ENCODE measurements around the gene IRX1.

The IRX1 gene

DNA sequence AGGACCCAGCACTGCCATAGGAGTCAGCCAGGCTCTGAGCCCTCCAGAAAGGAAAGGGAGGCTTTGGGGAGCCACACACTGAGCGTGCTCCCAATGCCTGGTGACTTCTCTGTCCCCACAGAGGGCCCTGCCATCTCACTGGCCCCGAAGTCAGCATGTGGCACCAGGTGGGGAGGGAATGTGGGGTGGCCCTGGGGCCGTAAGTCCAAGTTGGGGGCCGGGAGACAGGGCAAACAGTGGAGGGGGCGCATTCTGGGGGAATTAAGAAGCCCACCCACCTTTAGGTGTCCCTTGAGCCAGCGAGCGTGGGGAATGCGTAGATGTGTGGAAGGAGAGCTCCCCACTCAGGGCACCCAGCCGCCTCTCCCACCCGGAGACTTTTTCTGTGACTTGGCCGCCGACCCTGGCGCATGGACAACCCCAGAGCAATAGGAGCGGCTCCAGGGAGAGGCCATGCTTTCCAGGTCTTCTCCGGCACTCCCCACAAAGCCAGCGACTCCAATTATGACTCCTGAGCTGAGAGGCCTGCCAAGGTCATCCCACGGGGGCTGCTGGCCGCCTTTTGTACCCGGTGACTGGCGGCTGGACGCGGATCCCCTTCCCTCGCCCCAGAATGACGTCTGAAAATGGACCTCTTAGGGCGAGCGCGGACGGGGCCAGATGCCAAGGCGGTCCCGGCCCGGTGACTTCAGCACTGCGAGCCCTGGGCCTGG lies 9.8 kb downstream of the IRX1 start:
- POLR2A ChIA-PET (ENCODE audit: low non-redundant PET), result no interaction called here
- DNase-seq (ENCODE audit: low spot score), result no peak
- TF ChIP-seq, protein P1, sequence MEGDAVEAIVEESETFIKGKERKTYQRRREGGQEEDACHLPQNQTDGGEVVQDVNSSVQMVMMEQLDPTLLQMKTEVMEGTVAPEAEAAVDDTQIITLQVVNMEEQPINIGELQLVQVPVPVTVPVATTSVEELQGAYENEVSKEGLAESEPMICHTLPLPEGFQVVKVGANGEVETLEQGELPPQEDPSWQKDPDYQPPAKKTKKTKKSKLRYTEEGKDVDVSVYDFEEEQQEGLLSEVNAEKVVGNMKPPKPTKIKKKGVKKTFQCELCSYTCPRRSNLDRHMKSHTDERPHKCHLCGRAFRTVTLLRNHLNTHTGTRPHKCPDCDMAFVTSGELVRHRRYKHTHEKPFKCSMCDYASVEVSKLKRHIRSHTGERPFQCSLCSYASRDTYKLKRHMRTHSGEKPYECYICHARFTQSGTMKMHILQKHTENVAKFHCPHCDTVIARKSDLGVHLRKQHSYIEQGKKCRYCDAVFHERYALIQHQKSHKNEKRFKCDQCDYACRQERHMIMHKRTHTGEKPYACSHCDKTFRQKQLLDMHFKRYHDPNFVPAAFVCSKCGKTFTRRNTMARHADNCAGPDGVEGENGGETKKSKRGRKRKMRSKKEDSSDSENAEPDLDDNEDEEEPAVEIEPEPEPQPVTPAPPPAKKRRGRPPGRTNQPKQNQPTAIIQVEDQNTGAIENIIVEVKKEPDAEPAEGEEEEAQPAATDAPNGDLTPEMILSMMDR (conservative IDR thresholded peaks at IDR 0.05; ENCODE audit: low read depth), result no peak
- CTCF ChIA-PET, result no interaction called here
- H3K27ac ChIP-seq, result no peak overlapping the region

DNA sequence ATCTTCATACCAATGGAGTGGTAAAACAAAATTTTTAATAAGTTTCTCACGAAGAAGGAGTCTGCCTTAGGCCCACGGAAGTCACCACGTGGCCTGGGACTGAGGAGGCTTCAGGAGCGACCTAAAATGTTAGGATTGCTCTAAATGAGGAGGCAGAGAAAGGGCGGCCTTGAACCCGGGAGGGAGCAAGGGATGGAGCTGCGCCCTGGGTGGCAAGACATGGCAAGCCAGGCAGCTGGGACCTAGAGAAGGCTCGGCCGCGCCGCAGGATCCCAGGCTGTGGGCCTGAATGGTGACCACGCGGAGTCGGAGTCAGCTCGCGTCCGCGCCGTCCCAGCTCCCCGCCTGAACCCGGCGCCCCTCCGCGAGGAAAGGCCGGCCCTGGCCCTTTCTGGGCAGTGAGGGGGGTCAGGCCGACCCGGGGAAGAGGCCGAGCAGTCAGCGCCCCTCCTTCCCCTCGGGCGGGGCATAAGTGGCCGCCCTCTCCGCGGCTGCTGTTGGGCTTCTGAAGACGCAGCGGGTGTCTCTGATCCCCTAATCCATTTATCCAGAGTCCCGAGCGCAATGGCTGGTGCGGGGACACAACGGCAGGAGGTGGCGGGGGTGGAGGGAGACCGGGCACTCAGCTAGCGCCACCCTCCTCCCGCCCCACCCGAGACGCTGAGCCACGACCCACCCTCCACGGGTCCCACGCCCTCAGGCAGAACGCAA lies 10.6 kb downstream of the IRX1 start:
- TF ChIP-seq, protein P1 (conservative IDR thresholded peaks at IDR 0.05; ENCODE audit: low read depth), result no peak
- H3K27ac ChIP-seq, result no peak overlapping the region
- CTCF ChIA-PET, result no interaction called here
- no peak for DNase-seq (ENCODE audit: low spot score)
- POLR2A ChIA-PET (ENCODE audit: low non-redundant PET), result no interaction called here

DNA sequence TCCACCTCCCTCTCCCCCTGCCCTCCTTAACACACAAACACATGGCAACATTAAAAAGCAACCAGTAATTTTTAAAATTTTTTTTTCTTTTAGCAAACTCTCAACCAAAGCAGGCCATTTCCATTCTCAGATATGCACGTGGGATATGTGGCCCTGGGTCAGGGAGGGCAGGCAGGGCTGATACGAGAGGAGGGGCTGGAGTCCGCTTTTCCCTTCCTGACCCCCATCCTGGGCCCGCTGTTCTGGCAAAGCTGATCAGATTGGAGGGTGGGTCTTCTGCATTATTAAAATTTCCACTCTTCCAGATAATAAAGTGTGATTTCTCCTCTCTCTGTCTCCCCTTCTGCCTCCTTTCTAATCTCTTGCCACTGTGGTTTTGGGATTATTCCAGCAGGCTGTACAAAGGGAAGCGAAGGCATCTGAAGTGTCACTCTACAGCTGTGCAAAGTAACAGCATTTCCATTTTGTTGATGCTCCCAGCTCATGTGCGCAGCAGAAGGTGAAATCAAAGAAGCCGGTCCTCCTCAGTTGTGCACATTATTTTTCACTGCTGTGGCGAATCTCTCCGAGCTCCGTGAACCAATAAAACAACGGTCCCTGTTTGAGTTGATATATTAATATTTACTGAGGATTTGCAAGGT lies 12.0 kb downstream of the IRX1 start:
- CTCF ChIA-PET, result interaction anchor here (0.6 kb wide), 1 partner anchor 313 kb away, joined by 4 read pairs; no protein-coding TSS in a partner anchor
- TF ChIP-seq, protein P1 (conservative IDR thresholded peaks at IDR 0.05; ENCODE audit: low read depth), result no peak
- no peak overlapping the region for H3K27ac ChIP-seq
- POLR2A ChIA-PET (ENCODE audit: low non-redundant PET), result no interaction called here
- DNase-seq (ENCODE audit: low spot score), result no peak

DNA sequence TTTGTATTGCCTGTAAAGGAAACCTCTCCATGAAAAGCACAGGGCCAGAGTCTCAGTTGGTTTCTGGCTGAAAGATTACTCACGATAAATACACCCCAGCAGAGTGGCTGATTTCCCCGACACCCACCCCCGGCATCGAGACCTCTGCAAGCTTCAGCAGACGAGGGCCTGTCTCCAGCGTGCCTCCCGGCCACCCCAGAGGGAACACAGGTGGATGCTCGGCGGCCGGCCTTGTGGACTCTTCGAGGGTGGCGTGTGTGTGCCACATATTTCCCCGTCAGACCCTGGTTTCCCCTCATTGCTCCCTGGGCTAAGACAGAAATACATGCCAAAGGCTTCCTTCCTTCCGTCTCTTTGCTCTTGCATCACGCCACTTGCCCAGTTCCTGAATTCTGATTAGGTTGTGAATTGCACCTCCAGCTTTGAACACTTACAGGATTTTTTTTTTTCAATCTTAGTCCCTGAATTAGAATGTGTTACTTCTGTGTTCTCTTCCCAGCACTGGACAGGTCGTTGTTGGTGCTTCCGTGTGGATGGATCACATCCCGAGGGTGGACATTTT lies 13.6 kb downstream of the IRX1 start:
- H3K27ac ChIP-seq, result no peak overlapping the region
- ChIA-PET CTCF (interaction anchor here (0.6 kb wide), 1 partner anchor 48 kb away, joined by 3 read pairs; no protein-coding TSS in a partner anchor), POLR2A (ENCODE audit: low non-redundant PET) (no interaction called here)
- no peak for DNase-seq (ENCODE audit: low spot score)
- TF ChIP-seq, protein P1 (conservative IDR thresholded peaks at IDR 0.05; ENCODE audit: low read depth), result no peak

DNA sequence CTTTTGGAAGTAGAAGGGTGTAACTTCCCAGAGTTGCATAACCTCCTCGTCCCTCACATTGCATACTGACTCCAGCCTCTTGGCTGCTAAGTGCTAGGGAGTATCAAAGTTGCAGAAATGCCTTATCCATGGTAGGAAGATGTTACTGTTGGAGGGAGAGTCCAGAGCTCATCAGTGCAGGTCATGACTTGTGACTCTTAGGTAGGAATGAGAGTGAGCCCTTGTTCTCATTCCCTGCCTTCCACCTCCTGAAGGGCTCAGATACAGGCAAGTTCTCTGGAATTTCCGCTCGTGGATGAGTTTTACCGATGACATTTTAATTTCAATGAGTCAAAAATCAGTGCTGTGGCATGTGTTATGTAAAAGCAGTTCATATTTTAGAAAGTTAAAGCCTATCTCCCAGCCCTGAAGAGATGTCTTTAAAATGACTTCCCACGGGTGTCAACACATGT lies 17.0 kb downstream of the IRX1 start:
- H3K27ac ChIP-seq, result peak overlapping the region; percentile 85
- DNase-seq (ENCODE audit: low spot score), result peak; percentile 38
- TF ChIP-seq, protein P1 (conservative IDR thresholded peaks at IDR 0.05; ENCODE audit: low read depth), result no peak
- ChIA-PET POLR2A (ENCODE audit: low non-redundant PET) (no interaction called here), CTCF (interaction anchor here (1.4 kb wide), 1 partner anchor 10 kb away, joined by 4 read pairs; no protein-coding TSS in a partner anchor)

DNA sequence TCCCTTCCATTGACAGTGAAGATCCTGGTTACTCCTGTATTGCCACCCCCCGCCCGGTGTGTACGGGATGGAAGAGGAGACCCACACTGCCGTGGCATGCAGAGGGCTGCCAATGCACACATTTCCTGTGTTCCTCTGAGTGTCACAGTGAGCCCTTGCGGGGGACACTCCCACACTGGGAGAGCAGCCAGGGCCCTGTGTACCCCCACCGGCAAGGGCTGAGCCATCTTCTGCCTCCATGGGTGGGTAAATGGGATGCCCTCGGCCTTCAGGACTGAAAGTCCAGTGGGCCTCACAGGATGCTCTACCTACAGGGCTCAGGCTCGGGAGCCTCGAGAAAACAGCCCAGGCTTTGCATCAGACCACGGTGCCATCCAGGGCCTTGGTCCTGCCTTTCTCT lies 18.1 kb downstream of the IRX1 start:
- TF ChIP-seq, protein P1 (conservative IDR thresholded peaks at IDR 0.05; ENCODE audit: low read depth), result no peak
- peak overlapping the region; percentile 85 for H3K27ac ChIP-seq
- DNase-seq (ENCODE audit: low spot score), result no peak
- POLR2A ChIA-PET (ENCODE audit: low non-redundant PET), result no interaction called here
- CTCF ChIA-PET, result no interaction called here

Data from RWPE1 (cell line).